CD4-positive, alpha-beta T cell treated with Interleukin-1 beta for 1 hour (primary cell): ENCODE data around the gene NOS1AP.

ENCODE experiments used
- DNase-seq, 2 donors: peaks; one replicate each; pipeline ENCODE4 v3.0.0-alpha.2; 2020 to 2022

The NOS1AP gene

DNA sequence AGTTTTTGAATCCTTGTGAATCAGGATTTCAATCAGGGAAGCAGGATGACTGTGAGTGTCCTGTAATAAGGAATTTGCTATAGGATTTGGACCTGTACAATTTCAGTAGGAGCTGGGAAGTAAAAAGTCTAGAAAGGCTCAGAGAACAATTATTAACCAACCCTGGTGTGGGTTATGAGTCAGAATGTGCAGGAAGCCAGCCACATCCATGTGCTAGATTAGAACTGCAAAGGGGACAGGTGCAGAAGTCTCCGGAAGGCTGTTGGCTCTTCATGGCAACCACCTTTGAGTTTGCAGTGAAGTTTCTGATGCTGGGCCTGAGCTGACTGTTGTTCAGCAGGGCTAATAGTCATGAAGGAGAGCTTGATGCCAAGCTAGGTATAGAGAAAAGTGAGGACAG lies 236.5 kb downstream of the NOS1AP start:
- no peak for DNase-seq

DNA sequence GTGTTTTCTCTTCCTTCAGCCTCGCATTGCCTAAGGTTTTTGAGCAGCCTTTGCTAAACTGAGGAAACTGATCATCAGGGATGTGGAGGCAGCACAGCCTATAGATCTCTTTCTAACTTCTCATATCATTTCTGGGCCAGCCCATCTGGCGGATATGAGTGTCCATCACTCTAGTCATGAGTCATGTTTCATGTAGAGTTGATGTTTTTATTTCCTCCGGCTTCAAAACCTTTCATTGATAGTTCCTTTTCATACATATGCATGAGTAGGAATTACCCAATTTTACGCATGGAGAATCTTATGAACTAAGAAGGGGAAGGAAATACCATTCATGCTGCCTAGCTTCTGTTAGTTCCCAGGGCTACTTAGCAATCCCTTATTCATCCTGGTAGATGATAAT lies 240.8 kb downstream of the NOS1AP start:
- peak in 1 of 2 donors; percentile 14 for DNase-seq

DNA sequence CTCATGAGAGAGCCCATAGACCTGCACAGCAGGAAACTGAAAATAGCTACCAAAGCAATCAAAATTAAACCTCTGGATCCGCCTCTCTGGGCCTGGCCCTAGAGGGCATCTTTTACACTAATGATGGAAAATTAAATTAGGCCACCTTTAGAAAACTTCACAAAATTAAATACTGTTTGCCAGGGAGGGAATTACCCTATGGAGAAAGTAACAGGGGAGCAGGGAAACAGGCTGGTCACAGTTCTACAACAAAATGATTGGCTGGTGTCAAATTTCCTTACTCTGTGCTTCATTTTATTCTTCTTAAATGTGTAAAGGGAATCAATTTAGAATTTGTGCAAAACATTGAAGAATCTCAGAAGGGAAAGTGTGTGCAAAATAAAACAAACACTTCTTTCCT lies 244.7 kb downstream of the NOS1AP start:
- no peak for DNase-seq

DNA sequence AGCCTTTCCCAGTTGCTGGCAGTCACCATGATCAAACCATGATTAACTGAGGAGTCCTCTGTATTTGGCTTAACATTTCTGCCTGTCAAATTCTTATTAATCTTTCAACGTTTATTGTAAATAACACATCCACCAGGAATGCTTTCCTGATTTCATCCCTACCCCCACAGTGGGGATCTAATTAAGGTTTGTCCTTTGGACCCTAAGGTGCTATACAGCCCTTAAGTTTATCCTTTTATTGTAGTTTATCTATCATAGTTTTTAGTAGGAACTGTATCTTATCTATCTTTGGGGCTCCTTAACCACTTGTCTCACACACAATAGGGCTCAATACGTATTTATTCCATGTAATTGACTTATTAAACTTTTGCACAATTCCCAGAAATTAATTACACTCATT lies 246.2 kb downstream of the NOS1AP start:
- no peak for DNase-seq

DNA sequence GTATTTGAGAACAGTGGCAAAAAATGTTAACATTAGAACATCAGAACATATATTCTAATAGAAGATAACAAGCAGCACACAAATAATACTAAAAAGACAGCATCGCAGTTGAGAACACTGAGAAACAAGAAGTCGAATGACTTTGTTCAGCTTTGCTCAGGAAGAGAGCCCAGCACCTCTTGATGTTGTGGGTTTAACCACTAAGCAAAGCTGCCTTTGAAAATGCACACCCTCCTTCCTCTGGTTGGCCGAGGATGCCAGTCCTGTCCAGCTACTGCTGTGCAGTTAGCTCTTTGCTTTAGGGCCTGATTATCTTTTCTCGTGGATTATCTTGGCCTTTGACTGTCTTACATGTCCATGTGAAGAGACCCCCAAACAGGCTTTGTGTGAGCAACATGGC lies 246.7 kb downstream of the NOS1AP start:
- no peak for DNase-seq

DNA sequence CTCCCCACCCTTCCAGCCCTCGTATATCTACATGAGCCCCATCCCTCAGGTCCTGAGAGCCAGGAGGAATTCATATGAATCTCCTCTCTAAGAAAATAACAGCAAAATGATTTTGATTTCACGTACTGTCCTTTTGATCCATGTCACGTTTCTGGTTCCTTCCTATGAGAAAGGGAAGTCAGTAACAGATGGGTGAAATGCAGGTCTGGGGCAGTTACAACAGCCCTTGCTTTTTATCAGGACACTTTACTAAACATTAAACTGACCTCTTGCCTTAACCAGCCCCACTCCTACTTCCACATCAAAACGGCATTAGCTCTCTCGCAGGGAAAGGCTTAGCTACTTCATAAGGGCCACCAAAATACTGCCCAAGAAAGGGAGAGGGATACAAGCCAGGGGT lies 248.1 kb downstream of the NOS1AP start:
- no peak for DNase-seq

DNA sequence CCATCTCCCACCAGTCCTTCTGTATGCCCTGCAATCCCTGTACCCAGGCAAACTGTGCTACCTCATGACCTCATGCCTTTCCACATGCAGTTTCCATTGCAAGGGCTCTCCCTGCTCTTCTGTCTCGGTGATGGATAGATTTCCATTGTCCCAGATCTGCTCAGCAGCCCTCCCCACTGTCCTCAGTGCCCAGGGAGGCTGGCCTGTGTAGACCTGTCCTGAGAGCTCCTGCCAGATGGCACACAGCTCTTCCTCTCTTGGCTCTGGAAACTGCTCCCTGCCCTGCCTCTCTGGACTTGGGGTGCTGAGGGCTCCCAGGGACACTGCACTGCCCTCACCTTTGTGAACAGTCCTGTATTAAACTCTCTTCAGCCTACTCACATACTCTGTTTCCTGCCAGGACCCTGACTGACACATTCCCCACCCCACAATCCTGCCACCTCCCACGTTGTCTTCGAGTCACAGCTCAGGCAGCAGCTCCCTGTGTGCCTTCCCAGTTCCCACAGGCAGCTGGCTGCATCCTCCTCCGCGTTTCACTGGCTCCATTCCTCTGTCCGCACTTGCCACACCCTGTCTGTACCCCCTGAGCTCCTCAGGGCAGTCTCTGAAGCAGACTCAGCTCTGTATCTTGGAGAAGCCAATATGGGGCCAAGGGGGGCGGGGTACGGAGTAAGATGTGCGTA lies 250.1 kb downstream of the NOS1AP start:
- DNase-seq: no peak

DNA sequence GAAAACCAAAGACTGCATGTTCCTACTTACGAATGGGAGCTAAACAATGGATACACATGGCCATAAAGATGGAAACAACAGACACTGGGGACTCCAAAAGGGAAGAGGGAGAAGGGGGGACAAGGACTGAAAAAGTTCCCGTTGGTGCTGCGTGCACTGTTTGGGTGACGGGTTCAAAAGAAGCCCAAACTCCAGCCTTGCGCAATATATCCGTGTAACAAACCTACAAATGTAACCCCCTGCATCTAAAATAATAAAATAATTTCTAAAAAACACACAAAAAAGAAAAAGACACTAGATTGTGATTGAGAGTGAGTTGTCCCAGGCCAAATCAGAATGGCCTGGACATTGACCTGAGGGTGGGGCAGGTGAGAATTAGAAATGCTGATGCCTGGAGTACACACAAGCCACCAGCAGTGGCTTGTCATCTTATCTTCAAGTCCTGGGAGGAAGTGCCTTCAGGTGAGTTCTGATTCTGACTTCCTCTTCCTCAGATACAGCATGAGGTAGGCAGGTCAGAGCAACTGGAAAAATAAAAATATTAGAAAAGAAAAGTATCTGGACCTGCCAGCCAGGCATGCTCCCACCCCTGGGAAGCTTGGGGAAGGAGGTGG lies 252.4 kb downstream of the NOS1AP start:
- DNase-seq: no peak

DNA sequence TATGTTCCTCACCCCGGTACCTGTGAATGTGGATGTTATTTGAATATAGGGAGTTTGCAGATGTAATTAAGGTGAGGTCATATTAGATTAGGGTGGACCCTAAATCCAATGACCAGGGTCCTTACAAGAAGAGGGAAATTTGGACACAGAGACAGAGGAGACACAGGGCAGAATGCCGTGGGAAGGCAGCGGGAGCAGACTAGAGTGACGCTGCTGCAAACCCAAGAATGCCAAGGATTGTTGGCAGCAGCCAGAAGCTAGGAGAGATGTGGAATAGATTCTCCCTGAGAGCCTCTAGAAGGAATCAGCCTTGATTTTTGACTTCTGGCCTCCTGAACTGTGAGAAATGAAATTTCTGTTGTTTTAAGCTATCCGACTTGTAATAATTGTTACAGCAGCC lies 253.5 kb downstream of the NOS1AP start:
- DNase-seq: no peak

DNA sequence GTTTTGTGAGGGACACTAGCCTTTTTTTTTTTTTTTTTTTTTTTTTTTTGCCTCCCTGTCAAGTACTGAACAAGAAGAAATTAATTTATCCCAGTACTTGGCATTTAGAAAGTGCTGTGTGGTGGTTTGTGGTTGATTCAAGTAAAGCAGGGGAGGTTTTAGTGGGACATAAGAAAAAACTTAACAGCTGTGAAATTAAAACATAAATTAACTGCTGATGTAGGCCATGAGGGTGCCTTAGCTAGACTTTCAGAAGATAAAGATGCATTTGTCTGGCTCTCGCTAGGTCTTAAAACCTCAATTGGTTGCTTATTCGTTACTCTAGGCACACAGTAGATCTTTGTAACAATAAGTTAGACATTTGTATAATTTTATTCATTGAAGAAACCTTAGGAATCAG lies 254.9 kb downstream of the NOS1AP start:
- no peak for DNase-seq

DNA sequence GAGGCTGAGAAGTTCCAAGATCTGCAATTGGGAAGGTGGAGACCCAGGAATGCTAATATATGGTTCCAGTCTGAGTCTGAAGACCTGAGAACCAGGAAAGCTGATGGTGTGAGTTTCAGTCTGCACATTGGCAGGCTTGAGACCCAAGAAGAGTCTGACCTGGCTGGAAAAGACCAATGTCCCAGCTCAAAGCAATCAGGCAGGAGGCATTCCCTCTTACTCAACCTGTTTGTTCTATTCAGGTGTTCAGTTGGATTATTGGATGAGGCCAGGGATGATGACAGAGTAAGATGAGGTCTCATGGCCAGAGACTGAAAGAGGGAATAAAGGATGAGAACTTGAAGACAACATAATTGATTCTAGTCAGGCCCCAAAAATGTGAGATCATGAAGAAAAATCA lies 257.1 kb downstream of the NOS1AP start:
- no peak for DNase-seq

DNA sequence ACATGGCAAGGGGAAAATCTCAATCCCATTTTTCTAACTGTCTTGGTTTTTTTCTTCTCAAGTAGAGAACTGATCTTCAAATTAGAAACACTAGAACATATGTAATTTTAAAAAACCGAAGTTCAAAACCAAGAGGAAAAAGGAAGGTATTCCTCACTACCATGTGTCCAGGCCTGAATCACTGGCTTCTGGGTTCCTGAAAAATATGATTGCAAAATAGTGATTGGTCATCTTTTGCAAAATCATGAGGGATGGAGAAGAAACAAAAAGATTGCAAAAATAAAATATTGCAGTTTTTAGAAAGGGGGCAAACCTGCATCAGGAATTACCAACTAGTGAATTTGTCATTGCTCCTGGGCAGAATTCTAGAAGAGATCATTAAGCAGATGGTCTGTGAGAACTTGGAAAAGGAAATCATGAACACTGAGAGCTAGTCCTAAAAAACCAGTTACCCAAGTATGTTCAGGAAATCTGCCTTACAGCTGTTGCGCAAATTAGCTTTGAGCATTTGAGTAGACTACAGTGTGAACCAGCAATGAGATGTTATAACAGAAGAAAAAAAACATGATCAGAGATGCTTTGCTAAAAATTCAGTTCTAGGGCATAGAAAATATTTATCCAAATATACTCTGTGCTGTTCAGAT lies 257.8 kb downstream of the NOS1AP start:
- no peak for DNase-seq

DNA sequence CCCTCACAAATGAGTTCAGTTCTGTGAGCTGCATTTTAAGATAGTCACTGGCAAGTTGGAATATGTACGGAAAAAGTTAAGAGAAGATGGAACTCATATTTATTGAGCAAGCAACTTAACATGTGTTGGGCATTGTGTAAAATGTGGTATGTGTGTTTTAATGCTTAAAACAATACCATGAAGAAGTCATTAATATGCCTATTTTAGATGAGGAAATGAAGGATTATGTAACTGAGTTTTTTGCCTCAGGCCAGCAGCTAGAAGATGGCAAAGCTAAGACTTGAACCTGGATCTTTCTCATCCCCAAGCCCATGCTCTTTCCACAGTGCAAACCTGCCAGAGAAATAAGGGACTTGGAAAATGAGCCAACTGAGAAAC lies 258.3 kb downstream of the NOS1AP start:
- no peak for DNase-seq

DNA sequence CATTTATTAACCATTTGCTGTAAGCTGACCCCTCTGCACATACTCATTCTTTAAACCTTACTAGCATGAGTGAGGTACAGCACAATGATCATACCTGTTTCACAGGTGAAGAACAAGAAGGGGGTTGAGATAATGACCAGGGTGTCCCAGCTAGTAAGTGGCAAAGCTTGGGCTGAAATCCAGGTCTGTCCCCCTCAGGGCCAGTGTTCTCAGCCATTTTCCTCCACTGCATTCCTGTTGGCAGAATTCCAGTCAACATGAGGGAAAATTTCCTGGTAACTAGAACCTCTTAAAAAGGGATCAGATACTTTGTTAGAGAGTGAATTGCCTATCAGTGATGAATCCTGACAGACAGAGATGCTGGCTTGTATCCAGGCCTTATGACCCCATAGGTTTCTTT lies 259.0 kb downstream of the NOS1AP start:
- DNase-seq: no peak

DNA sequence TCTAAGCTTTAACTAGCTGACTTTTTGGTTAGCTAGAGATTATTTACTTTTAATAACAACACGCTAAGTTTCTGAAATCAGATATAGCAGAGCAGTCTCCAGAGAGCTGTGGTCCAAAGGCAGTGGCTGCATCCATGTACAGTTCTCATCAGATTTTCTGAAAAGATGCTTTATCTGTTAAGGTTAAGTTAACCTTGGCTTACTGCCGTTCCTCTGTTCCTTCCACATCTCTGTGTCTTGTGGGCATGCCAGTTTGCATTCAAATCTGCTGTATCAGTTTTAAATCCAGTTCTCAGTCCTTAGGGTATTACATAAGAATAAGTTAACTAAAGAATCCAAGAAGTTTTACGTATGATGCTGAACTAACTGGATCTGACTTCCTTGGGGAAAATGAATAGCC lies 260.3 kb downstream of the NOS1AP start:
- no peak for DNase-seq

DNA sequence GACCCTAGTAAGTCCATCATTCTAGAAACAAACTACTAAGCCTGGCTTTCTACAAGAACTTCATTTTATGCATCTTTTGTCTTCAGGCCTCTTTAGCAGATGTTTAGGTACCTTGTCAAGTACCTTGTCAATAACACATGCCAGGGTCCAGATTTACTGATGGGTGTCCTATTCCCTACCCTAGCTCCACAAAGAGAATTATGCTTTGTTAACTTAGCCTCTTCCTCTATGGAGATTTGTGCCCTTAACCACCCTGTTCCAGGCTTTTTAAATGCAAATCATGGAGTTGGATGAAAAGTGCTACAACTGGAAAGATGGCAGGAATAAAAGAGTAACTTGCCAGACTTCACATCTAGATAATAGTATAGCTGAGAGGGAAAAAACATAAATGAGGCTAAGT lies 264.5 kb downstream of the NOS1AP start:
- no peak for DNase-seq

DNA sequence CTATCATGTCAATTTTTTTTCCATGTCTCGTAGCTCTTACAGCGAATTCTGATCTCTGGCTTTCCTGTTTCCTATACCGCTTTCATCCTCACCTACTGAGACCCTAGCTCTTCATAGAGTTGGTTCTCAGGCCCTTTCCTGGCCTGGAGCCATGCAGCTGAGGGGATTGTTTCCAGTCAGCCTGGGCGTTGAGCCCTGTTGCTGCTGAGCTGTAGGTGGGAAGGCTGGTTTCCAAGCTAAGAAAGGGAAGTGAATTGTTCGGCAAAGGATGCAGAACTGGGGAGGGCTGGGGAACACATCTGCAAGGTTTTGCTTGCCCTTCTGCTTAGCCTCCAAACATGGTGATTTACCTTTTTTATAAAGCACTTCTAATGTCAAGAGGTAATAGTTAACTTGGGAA lies 265.6 kb downstream of the NOS1AP start:
- DNase-seq: no peak

DNA sequence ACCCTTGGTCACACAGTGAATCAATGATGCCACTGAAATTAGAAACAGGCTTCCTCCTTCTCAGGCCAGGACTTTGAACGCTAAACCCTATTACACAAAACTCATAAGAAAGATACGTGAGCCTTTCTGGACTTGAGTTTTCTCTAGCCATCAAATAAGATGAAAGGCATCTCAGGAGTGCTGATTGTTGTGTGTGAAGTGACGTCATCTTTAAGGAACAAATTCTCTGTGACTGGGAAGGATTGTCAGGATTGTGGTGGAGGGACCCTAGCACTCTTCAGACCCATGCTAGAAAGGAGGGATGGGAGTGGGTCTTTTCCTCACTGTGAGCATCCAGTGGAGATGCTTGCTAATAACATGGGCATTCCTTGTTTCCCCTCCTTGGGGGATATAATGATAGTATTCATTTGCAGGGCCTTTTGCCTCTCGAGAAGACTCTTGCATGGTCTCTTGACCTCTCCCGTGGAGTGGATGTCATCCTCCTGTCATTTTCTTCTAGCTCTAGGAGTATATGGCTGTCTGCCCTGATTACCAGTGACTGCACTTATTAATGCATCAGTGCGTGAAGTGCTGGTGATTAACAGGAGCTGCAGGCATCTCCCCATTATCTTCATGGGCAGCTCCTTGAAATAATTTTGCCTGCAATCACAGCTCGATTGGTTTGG lies 267.3 kb downstream of the NOS1AP start:
- no peak for DNase-seq

DNA sequence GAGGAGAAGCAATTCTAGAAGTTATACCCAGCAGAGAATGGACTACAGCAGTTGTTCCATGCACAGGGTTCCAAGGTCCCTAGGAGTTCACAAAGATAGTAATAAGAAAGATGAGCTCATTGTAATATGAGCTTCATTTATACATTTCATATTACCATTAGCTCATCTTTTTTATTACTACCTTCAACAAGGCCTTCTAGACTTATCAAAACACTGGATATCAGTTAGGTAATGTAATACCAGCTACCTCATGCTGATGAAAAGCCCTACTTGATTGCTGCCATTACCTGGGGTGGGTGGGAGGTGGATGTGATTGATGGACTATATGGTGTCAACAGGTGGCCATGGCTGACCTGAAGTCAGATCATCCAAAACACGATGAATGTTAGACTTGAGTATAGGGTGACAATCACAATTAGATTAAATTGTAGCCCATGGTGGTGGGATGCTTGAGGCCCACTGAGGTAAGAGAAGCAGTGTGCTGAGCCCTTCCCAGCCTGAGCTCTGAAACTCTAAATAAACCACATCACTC lies 273.0 kb downstream of the NOS1AP start:
- no peak for DNase-seq

DNA sequence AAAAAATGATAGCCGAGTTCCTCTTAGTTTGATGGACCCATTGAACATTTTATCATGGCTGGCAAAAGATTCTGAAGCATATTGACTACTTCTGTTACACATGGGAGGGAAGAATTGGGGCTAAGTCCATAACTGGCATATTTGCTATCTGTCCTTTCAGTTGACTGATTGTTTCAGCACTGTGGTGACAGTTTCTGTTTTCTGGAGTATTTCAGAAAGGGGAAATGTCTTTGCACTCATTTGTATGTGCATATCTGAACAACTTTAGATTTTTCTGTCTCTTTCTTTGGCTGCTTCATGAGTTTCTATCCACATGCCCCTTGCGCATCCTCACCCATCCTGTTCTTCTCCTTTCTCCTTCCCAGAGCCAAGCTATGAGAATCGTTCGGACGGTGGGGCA lies 274.0 kb downstream of the NOS1AP start:
- no peak for DNase-seq

DNA sequence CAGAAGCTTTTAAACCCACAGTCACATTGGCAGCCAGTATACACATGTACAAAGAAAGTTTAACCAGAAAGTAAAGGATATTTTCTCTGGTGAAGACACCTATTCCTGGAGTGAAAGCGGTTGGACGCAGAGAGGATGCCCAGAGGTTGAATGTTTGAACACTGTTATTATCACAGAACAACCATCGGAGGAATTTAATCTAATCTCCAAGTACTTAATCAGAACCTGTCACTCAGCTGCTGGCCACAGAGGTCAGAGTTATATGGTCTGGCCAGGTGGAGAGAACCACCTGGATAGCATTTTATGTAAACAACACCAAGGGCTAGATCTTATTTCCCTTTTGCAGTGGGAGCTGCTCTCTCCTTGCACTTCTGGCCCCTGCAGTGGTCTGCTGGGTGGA lies 277.8 kb downstream of the NOS1AP start:
- no peak for DNase-seq

DNA sequence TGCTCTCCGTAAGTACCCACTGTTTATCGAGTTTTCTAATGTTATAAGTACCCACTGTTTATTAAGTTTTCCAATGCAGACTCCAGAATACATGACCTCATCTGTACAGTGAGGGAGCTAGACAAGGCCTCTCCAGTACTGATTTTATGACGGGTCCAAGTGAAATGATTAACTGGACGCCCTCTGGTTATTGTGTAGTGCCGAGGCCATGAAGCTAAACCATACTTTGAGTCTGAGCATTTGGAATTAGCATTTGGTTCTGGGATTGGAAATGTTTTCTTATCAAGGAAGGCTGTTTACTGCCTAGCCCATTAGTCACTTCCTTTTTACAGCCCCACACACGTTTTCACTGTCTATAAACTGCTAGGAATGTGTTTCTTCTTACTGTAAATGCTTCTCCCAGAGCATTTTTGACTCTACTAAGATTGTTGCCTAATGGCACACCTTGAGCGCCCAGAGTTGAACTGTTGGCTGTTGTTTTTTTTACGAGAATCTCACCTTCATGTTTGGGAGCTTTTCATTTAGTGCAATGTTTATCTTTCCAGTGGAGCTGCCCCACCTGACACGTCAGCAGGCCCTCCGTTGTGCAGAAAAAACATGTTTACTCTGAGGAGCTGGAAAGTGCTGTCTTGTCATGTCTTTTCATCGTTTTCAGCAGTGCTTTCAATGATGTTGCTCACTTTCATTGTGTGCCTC lies 280.3 kb downstream of the NOS1AP start:
- no peak for DNase-seq

DNA sequence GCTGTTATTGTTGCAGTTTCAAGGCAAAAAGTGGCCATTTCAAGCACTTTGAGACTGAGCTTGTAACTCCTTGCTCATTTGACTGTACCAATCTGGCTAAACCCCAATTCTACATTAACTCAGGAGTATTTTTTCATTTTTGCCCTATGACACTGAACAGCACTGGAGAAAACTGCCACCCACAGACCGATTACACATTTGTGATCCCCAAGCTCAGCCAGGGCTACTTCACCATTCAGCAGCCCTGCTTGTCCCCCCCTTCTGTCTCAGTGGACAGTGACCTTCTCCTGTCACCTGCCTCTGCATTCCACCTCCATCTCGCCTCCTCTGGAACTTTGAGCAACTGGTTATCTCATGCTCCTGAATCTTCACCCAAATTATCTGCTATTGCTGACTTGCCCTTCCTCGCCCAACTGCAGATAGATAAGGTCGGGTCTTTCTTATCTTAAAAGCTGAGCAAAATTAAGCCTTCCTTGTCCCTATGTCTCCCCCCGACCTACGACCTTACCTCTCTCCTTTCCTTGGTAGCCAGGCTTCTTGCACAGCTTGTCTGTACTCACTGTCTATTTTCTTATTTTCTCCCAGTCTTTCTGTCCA lies 281.9 kb downstream of the NOS1AP start:
- no peak for DNase-seq
